ENCODE data around the gene MLF2.

Gene MLF2

GRCh38 chr12:6765634-6766581 lies 13.0 kb upstream of the MLF2 start, which contains the start of gene PTMS:
Gene PTMS, plus strand, starts transcription at chr12:6766363. Its CDS starts 343 bp downstream, at chr12:6766706.
- Histone ChIP-seq H3K36me3 (ENCODE audit: control insufficient read depth, insufficient read depth, low read length) (no peaks in the 10 kb centered on the region), H2AFZ (peak within 1 kb of the TSS; percentile 80), H3K27ac (peak within 1 kb of the TSS; percentile 97), H3K4me3 (ENCODE audit: low read depth, low read length) (peak within 1 kb of the TSS; percentile 71), H3K27me3 (ENCODE audit: control insufficient read depth, insufficient read depth, low read length) (no peaks in the 10 kb centered on the region), H3K4me1 (peaks cover 39% of the 10 kb centered on the region), H3K79me2 (peaks cover 5% of the 10 kb centered on the region), H3K9me3 (ENCODE audit: control insufficient read depth, low read length) (no peaks in the 10 kb centered on the region), H3K4me2 (ENCODE audit: low read length) (peak within 1 kb of the TSS; percentile 91), H3K9ac (peak within 1 kb of the TSS; percentile 97)
- TF ChIP-seq CTCF (IDR thresholded peaks at IDR 0.05): no peak

GRCh38 chr12:6765048-6765633 lies 12.2 kb upstream of the MLF2 start:
- Histone ChIP-seq H3K9ac (no peak overlapping the region), H3K4me3 (ENCODE audit: low read depth, low read length) (peak overlapping the region; percentile 63), H3K27ac (peak overlapping the region; percentile 97), H3K9me3 (ENCODE audit: control insufficient read depth, low read length) (no peaks in the 10 kb centered on the region), H3K27me3 (ENCODE audit: control insufficient read depth, insufficient read depth, low read length) (no peaks in the 10 kb centered on the region), H2AFZ (peak overlapping the region; percentile 80), H3K79me2 (peaks cover 5% of the 10 kb centered on the region), H3K4me2 (ENCODE audit: low read length) (peak overlapping the region; percentile 91), H3K36me3 (ENCODE audit: control insufficient read depth, insufficient read depth, low read length) (no peaks in the 10 kb centered on the region), H3K4me1 (peaks cover 35% of the 10 kb centered on the region)
- no peak for TF ChIP-seq CTCF (IDR thresholded peaks at IDR 0.05)

- peak overlapping the region; percentile 63 for H3K4me3 ChIP-seq (ENCODE audit: low read depth, low read length)
- no peaks in the 10 kb centered on the region for H3K36me3 ChIP-seq (ENCODE audit: control insufficient read depth, insufficient read depth, low read length)
- no peaks in the 10 kb centered on the region for H3K9me3 ChIP-seq (ENCODE audit: control insufficient read depth, low read length)
- no peak for TF ChIP-seq CTCF (IDR thresholded peaks at IDR 0.05)
- H3K4me2 ChIP-seq (ENCODE audit: low read length): peak overlapping the region; percentile 52
- no peaks in the 10 kb centered on the region for H3K27me3 ChIP-seq (ENCODE audit: control insufficient read depth, insufficient read depth, low read length)
- peaks cover 5% of the 10 kb centered on the region for H3K79me2 ChIP-seq
- H3K27ac ChIP-seq: peak overlapping the region; percentile 97
- H3K4me1 ChIP-seq: peaks cover 29% of the 10 kb centered on the region
- peak overlapping the region; percentile 80 for H2AFZ ChIP-seq
- H3K9ac ChIP-seq: peak overlapping the region; percentile 13
These were observed 11.3 kb upstream of the MLF2 start for GRCh38 chr12:6764011-6764828.

GRCh38 chr12:6763380-6763779 lies 10.4 kb upstream of the MLF2 start:
- no peak overlapping the region for H3K9ac ChIP-seq
- H3K4me3 ChIP-seq (ENCODE audit: low read depth, low read length): peak overlapping the region; percentile 39

More at GRCh38 chr12:6763380-6763779, 10.4 kb upstream of the MLF2 start:
- Histone ChIP-seq H3K79me2 (peaks cover 5% of the 10 kb centered on the region), H3K36me3 (ENCODE audit: control insufficient read depth, insufficient read depth, low read length) (no peaks in the 10 kb centered on the region), H3K4me2 (ENCODE audit: low read length) (peak overlapping the region; percentile 52), H3K27ac (peak overlapping the region; percentile 97), H3K27me3 (ENCODE audit: control insufficient read depth, insufficient read depth, low read length) (no peaks in the 10 kb centered on the region), H3K9me3 (ENCODE audit: control insufficient read depth, low read length) (no peaks in the 10 kb centered on the region), H2AFZ (peak overlapping the region; percentile 80), H3K4me1 (peaks cover 23% of the 10 kb centered on the region)
- no peak for TF ChIP-seq CTCF (IDR thresholded peaks at IDR 0.05)
